Activated naive CD4-positive, alpha-beta T cell (primary cell): ENCODE results near the gene CCDC57.
A peak's percentile ranks its signal among the peaks of the same experiment; 100 is the strongest.
"Not testable (repeated sequence)": the region's sequence is repeated elsewhere in the genome, so short reads cannot be mapped to it uniquely, and the experiment has no call there.

Source experiments
- DNase-seq, 4 experiments: peaks; one replicate each; lab custom pipeline; 2025; lab: John Stamatoyannopoulos, UW

Gene CCDC57

DNA sequence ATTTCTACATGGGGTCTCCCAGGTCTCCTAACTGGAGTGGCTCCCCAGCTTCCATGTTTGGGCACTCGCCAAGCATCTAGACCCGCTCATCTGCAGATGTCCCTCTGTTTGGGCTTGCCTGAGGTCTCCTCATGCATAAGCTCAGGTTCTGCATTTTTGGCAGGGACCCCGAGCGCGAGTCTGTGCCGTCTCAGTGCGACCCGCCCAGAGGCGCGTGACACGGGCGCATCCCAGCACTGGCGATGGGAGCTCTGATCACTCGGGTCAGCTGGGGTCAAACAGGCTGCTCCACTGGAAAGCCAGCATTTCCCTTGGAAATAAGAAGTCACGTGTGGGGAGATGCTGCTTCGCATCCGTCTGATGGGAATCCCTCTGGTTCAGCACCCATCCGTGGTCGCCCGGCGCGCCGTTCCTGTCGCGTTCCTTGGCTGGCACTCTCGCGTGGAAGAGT is 57.7 kb downstream of the CCDC57 start:
- DNase-seq: no peak

GRCh38 chr17:82153745-82154375 is 58.8 kb downstream of the CCDC57 start:
- DNase-seq: peak; percentile 46 to 81 (median 68)

DNA sequence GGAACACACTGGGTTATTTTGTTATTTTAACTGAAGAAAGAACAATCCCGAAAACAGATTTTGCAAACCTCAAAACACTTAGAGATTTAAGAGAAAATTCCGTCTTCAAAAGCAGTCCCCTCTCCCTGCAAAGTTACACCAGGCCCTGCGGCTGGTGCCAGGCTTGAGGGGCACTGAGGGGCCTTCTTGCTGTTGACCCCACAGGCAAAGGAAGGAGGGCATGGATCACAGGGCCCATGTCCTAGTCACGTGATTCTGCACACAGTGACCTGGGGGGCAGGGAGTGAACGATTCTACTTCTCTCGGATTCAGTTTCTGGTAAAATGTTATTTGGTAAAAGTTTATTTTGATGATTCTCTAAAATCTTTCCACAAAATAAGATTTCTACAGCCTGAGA is 59.3 kb downstream of the CCDC57 start:
- DNase-seq: no peak

DNA sequence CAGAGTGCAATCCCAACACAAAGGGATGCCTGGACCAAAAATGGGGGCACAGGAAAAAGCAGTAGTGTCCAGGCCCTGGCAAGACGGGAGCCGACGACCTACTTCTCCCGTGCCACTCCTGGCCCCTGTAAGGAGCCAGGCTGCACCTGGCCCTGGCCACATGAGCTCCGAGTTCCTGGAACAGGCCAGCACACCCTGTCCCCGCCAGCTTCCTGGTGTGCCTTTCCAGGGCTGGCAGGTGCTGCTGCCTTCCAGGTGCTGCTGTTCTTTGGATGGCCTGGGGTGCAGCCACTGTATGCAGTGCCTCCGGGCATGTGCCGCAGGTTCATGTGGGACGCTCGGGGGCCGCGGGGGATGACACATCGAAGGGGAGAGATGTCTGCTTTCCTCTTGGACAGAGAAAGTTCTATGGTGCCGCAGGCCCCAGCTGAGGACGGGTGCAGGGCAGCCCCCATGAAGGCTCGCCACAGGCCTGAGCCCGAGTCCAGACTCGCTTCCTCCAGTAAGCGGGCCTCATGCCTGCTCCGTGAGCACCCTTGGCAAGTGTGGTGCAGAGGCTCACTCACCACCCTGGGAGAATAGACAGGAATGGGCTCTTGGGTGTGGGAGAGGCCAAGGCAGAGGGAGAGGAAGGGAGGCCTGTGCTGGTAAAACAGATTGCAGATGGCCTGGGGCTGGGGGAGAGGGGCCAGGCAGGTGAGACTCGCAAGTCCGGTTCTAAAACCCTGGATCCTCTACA is 59.9 kb downstream of the CCDC57 start:
- DNase-seq: no peak

GRCh38 chr17:82152114-82152513 is 60.5 kb downstream of the CCDC57 start:
- no peak for DNase-seq

GRCh38 chr17:82151106-82151957 is 61.3 kb downstream of the CCDC57 start:
- DNase-seq: no peak

DNA sequence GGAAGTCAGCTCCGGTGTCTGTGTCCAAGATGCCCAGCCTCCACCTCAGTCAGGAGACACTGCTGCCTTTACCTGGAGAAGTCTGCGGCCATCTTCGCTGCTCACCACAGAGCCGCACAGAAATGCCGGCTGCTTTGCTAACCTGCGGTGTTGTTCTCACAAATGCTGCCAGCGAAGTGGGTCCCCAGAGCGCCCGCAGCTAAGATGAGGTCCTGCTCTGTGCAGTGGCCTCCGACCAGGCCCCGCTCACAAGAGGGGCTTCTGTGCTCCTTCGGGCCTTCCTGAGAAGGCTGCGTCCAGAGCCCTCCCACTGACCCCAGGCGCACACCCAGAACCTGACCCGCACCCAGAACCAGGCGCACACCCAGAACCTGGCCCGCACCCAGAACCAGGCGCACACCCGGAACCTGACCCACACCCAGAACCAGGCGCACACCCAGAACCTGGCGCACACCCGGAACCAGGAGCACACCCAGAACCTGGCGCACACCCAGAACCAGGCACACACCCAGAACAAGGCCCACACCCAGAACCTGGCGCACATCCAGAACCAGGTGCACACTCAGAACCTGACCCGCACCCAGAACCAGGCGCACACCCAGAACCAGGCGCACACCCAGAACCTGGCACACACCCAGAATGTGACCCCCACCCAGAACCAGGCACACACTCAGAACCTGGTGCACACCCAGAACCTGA is 63.1 kb downstream of the CCDC57 start:
- DNase-seq: no peak

GRCh38 chr17:82148997-82149396 is 63.6 kb downstream of the CCDC57 start:
- DNase-seq: no peak

DNA sequence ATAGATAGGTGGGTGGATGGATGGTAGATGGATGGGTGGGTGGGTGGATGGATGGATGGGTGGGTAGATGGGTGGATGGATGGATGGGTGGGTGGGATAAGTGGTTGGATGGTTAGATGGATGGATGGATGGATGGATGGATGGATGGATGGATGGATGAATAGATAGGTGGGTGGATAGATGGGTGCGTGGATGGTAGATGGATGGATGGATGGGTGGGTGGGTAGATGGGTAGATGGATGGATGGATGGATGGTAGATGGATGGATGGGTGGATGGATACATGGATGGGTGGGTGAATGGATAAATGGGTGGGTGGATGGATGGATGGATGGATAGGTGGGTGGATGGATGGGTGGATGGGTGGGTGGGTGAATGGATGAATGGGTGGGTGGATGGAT is 64.6 kb downstream of the CCDC57 start:
- no peak for DNase-seq

- DNase-seq: no peak
Measured at GRCh38 chr17:82146663-82147654, 65.7 kb downstream of the CCDC57 start.

GRCh38 chr17:82145550-82146155 is 67.0 kb downstream of the CCDC57 start:
- no peak for DNase-seq

DNA sequence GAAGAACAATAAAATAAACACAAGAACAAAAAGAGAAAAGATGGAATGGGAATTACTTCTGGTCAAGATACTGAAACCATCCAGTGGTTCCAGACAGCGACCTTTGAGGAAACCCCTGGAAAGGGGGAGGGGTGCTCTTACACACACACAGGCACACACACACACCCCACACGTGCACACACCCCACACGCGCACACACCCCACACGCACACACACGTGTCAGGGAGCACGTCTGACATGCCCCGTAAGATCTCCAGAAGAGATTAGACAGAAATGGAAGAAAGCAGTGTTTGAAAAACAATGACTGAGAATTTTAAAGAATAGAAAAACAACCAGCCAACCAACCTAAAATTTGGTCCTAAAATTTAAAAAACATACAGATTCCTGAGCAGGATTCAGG is 69.3 kb downstream of the CCDC57 start:
- no peak for DNase-seq

DNA sequence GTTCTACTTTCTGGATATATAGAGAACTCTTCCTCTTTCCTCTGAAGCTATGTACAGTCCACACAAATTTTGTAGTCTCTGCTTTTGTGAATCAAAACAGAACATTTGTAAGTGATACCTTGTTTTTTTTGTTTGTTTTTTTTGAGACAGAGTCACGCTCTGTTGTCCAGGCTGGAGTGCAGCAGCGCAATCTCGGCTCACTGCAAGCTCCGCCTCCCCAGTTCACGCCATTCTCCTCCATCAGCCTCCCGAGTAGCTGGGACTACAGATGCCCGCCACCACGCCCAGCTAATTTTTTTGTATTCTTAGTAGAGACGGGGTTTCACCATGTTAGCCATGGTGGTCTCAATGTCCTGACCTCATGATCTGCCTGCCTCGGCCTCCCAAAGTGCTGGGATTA is 72.7 kb downstream of the CCDC57 start:
- not testable (repeated sequence) for DNase-seq

GRCh38 chr17:82138511-82138992 is 74.1 kb downstream of the CCDC57 start:
- no peak for DNase-seq

DNA sequence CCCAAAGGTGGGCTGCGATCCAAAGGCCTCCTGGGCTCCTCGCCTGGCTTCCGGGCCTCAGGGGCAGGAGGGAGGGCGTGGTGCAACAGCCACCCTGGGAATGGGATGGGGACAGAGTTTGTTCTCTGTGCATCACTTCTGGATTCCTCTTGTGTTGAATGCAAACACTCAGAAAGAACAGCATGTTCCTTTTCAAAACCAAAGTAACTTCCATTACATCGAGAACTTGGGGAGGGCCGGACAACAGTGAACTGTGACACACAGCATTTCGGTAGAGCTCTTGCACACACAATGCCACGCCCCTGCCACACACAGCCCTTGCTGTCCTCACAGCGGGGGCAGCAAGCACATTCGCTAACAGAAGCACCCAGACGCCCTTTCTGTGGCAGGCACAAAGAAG is 78.5 kb downstream of the CCDC57 start:
- no peak for DNase-seq

GRCh38 chr17:82133166-82133953 is 79.3 kb downstream of the CCDC57 start:
- not testable (repeated sequence) for DNase-seq

DNA sequence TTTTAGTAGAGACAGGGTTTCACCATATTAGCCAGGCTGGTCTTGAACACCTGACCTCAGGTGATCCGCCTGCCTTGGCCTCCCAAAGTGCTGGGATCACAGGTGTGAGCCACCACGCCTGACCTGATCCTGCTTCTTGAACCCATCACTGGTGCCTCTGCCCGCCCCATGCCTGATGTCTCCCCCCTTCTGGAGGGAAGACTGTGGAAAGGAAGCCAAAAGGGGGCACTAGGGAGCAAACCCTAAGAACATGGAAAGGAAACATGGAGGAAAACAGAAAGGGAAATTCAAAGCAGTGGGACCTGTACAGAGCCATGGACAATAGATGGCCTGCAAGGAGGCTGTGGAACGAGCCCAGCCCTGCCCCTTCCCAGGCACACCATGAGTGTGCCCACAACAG is 83.5 kb downstream of the CCDC57 start:
- DNase-seq: no peak

- no peak for DNase-seq
Measured at GRCh38 chr17:82128287-82128686, 84.4 kb downstream of the CCDC57 start.

DNA sequence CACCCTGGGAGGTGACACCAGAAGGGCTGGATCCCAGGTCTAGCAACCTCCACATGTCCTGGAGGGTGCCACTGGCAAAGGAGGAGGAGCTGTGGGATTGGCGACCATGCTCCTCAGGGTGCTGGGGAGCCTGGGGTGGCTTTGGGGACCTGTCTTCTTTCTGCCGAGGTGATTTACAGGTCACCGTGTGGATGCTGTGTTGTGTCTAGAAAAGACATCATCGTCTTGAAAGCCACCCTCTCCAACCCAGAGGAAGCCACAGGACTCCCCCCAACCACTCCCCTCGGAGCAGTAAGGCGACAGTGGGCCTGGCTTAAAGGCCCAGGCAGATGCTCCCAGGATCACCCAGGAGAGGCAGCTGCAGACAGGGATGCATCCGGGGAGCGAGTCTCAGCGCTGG is 84.9 kb downstream of the CCDC57 start:
- DNase-seq: peak in 1 of 4 experiments; percentile 26

DNA sequence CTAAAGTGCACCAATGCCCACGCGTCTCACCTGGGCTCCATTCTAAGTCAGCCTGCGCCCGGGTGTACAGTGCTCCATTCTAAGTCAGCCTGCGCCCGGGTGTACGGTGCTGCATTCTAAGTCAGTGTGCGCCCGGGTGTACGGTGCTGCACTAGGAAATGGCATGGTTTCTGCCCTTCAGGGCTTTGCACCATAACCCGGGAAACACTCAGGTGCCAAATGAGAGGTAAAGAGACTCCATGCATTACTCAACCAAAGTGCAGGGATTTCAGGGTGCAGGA is 85.4 kb downstream of the CCDC57 start:
- peak in 1 of 4 experiments; percentile 52 for DNase-seq
